ENCODE data around the gene TUBB2B. TPM values are rescaled to one million over a fixed set of nuclear protein-coding genes. Genes with fewer than 3 reads are reported as not detected.

The TUBB2B gene
- total RNA-seq, 1 experiment from 2014 or later, result 0.86 TPM

GRCh38 chr6:3175715-3176402, 51.6 kb downstream of the TUBB2B start (continued):
- no peak for TF ChIP-seq EZH2 (IDR thresholded peaks at IDR 0.05)

Other genes with a start within 250 kb of the TUBB2B start
- 82.9 TPM for gene NQO2, start 227.8 kb downstream of the TUBB2B start, total RNA-seq (2021; ENCODE audit: unreplicated experiment)
- gene RIPK1, start 159.2 kb downstream of the TUBB2B start, total RNA-seq (2021; ENCODE audit: unreplicated experiment), result 19.1 TPM
- gene BPHL, start 108.9 kb downstream of the TUBB2B start, total RNA-seq (2021; ENCODE audit: unreplicated experiment), result 31.3 TPM
- 49.9 TPM for gene TUBB2A, start 70.1 kb downstream of the TUBB2B start, total RNA-seq (2021; ENCODE audit: unreplicated experiment)
- 35.0 TPM for gene PSMG4, start 31.3 kb upstream of the TUBB2B start, total RNA-seq (2021; ENCODE audit: unreplicated experiment)
- 11.5 TPM for gene SLC22A23, start 229.4 kb upstream of the TUBB2B start, total RNA-seq (2021; ENCODE audit: unreplicated experiment)

Measured in HCT116 (cell line).